Stomach (tissue), 9 donors: ENCODE measurements around the gene ANKRD22. TPM values are rescaled to one million over a fixed set of nuclear protein-coding genes. Genes with fewer than 3 reads are reported as not detected.

Experiments
- DNase-seq, 2 donors: peaks; one replicate each; pipeline versions ENCODE4 v3.0.0 to v3.0.0-alpha.2; 2013 to 2019
- H3K27ac ChIP-seq, 5 donors: fragments of 200-600 bp in 4 of 5; sonication (generic) in 4 of 5; one replicate each; pipeline ENCODE4 v1.5.1; 2013 to 2019; ENCODE audit warnings: mild to moderate bottlenecking in 1 of 5, moderate library complexity in 1 of 5
- H3K27me3 ChIP-seq, 3 donors: fragments of 200-600 bp; sonication (generic); one replicate each; pipeline ENCODE4 v1.5.1; 2017 to 2019; ENCODE audit warnings: mixed run types in 1 of 3
- H3K36me3 ChIP-seq, 4 donors: fragments of 200-600 bp; sonication (generic); 1 replicate in 3 of 4; 2 replicates in 1 of 4; pipeline ENCODE4 v1.5.1; 2016 to 2019
- H3K4me1 ChIP-seq, 4 donors: fragments of 200-600 bp; sonication (generic); one replicate each; pipeline ENCODE4 v1.5.1; 2016 to 2019
- H3K4me3 ChIP-seq, 4 donors: fragments of 200-600 bp; sonication (generic) in 3 of 4; one replicate each; pipeline ENCODE4 v1.5.1; 2016 to 2019; ENCODE audit warnings: mild to moderate bottlenecking in 1 of 4
- H3K9me3 ChIP-seq, 4 donors: fragments of 200-600 bp; sonication (generic); one replicate each; pipeline ENCODE4 v1.5.1; 2016 to 2019
- POLR2A ChIP-seq, 4 donors: fragments of 450-650 bp; IDR thresholded peaks; one replicate each; pipeline ENCODE4 v1.6.1; 2016; ENCODE audit warnings: antibody characterized with exemption in 4 of 4, control low read depth in 2 of 4, mild to moderate bottlenecking in 1 of 4, moderate library complexity in 1 of 4
- WGBS, 5 donors: extraction: QIAGEN DNeasy Blood & Tissue Kit in 3 of 5; methylation state at CpG; one replicate each; pipeline versions ENCODE4 v1.1.5 to v1.1.7; 2013 to 2018; 5-methylcytosine and 5-hydroxymethylcytosine counted together
- intact Hi-C: fragments of 100-400 bp; cut with DNase I; formaldehyde crosslinking; loops from one replicate; pipeline ENCODE4 v1.15.1; 2023; ENCODE audit warnings: low total_unique reads
- polyA plus RNA-seq, 3 donors: library from polyadenylated mRNA; stranded (reverse); fragments of 200-250 nt; gene quantifications; one replicate each; pipeline ENCODE4 v1.2.3, GENCODE V29; 2013
- total RNA-seq, 5 donors: library from RNA; depleted of rRNA; stranded (reverse); fragments of >200 nt; gene quantifications; one replicate each; pipeline versions ENCODE4 v1.1.0 to v1.2.3, GENCODE V29; 2014 to 2016
- TF ChIP-seq, protein P1 (sequence below), 7 experiments: fragments of 450-650 bp in 4 of 7; fragments of 200-600 bp in 3 of 7; sonication (generic) in 3 of 7; IDR thresholded peaks; one replicate each; pipeline ENCODE4 v1.5.1; 2016 to 2019; ENCODE audit warnings: antibody characterized with exemption in 7 of 7, control low read depth in 2 of 7, mild to moderate bottlenecking in 1 of 7
- donor health status: healthy with polysubstance abuse.
- donor health status: Bipolar disorder and iron deficiency.
- donor health status: healthy.

ANKRD22 gene
- total and polyA plus RNA-seq, 8 donors, result 6.4 to 63.9 (median 36.4) TPM

DNA sequence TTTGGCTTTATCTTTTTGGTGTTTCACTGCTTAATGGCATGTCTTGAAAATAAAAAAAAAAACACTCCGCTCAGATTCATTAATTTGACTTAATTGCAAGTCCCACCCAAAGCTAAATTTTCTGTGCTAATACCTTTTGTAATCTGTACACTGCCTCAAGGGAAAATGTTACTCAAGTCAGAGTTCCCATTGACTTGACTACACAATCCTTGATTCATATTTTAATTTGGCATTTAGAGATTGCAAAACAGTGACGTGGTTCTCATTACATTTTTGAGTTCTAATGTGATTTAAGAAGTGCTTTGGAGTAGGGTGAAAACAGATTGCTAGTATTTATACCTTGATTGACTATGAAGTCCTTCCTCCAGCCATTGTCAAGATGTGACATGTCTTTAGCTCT lies 70.4 kb downstream of the ANKRD22 start:
- no peak overlapping the region for H3K27ac ChIP-seq
- intact Hi-C loops, result no loop called here
- H3K36me3 ChIP-seq, result no peaks in the 10 kb centered on the region
- no peak for DNase-seq
- WGBS, 5 donors, result 77 to 87% (median 85%) methylated on average over 2 of the region's 2 CpGs
- no peaks in the 10 kb centered on the region for H3K4me1 ChIP-seq
- H3K4me3 ChIP-seq, result no peak overlapping the region
- no peaks in the 10 kb centered on the region for H3K9me3 ChIP-seq
- H3K27me3 ChIP-seq, result no peaks in the 10 kb centered on the region
- TF ChIP-seq, protein P1, sequence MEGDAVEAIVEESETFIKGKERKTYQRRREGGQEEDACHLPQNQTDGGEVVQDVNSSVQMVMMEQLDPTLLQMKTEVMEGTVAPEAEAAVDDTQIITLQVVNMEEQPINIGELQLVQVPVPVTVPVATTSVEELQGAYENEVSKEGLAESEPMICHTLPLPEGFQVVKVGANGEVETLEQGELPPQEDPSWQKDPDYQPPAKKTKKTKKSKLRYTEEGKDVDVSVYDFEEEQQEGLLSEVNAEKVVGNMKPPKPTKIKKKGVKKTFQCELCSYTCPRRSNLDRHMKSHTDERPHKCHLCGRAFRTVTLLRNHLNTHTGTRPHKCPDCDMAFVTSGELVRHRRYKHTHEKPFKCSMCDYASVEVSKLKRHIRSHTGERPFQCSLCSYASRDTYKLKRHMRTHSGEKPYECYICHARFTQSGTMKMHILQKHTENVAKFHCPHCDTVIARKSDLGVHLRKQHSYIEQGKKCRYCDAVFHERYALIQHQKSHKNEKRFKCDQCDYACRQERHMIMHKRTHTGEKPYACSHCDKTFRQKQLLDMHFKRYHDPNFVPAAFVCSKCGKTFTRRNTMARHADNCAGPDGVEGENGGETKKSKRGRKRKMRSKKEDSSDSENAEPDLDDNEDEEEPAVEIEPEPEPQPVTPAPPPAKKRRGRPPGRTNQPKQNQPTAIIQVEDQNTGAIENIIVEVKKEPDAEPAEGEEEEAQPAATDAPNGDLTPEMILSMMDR (IDR thresholded peaks at IDR 0.05), result no peak
- no peak for TF ChIP-seq POLR2A (IDR thresholded peaks at IDR 0.05)

Other genes with a start within 250 kb of the ANKRD22 start
- gene LIPF, start 187.4 kb downstream of the ANKRD22 start, total RNA-seq, result over 10,000 TPM in 2 of 5 donors, 1,000 to 10,000 TPM in 1, 100 to 1,000 TPM in 2; 201 to 18,610 (median 2,926) TPM
- gene LIPF, start 187.4 kb downstream of the ANKRD22 start, polyA plus RNA-seq, result over 10,000 TPM; 15,849 to 36,465 (median 28,381) TPM
- gene LIPK, start 145.6 kb downstream of the ANKRD22 start, total RNA-seq, result not detected
- gene LIPK, start 145.6 kb downstream of the ANKRD22 start, polyA plus RNA-seq, result not detected
- gene LIPN, start 91.8 kb downstream of the ANKRD22 start, total RNA-seq, result 1 to 10 TPM in 1 of 5 donors, not detected in 4; 1.1 TPM
- not detected for gene LIPN, start 91.8 kb downstream of the ANKRD22 start, polyA plus RNA-seq
- not detected for gene LIPM, start 49.1 kb downstream of the ANKRD22 start, total RNA-seq
- not detected for gene LIPM, start 49.1 kb downstream of the ANKRD22 start, polyA plus RNA-seq
- gene STAMBPL1, start 28.4 kb upstream of the ANKRD22 start, total RNA-seq, result 10 to 100 TPM in 3 of 5 donors, 1 to 10 TPM in 2; 6.7 to 40.8 (median 10.7) TPM
- 1 to 10 TPM; 3.2 to 7.4 (median 5.2) TPM for gene STAMBPL1, start 28.4 kb upstream of the ANKRD22 start, polyA plus RNA-seq
- 1,000 to 10,000 TPM in 3 of 5 donors, 100 to 1,000 TPM in 2; 662 to 3,169 (median 1,551) TPM for gene ACTA2, start 100.9 kb upstream of the ANKRD22 start, total RNA-seq
- 1,000 to 10,000 TPM in 1 of 3 donors, 100 to 1,000 TPM in 2; 233 to 1,186 (median 339) TPM for gene ACTA2, start 100.9 kb upstream of the ANKRD22 start, polyA plus RNA-seq
- 100 to 1,000 TPM in 1 of 5 donors, 10 to 100 TPM in 3, not detected in 1; 19.3 to 107 (median 46.2) TPM for gene FAS, start 139.0 kb upstream of the ANKRD22 start, total RNA-seq
- 1 to 10 TPM; 5.0 to 8.4 (median 5.6) TPM for gene FAS, start 139.0 kb upstream of the ANKRD22 start, polyA plus RNA-seq